BLaER1 treated with 17β-estradiol and CSF1 and Interleukin-3, amounts not matched to agents 10 nM and 100 nM (cell line): ENCODE data around the gene LRRC37A2.
"Not testable (repeated sequence)": the region's sequence is repeated elsewhere in the genome, so short reads cannot be mapped to it uniquely, and the experiment has no call there.

Experiments
- H3K27ac ChIP-seq, 11 experiments: shearing (Covaris generic); formaldehyde crosslinking; 2 replicates each; pipeline ENCODE4 v1.8.1; 2022
- H3K27me3 ChIP-seq, 11 experiments: shearing (Covaris generic); formaldehyde crosslinking; 2 replicates each; pipeline ENCODE4 v1.8.1; 2022
- H3K36me3 ChIP-seq, 11 experiments: shearing (Covaris generic); formaldehyde crosslinking; 2 replicates each; pipeline ENCODE4 v1.8.1; 2022
- H3K4me1 ChIP-seq, 10 experiments: shearing (Covaris generic); formaldehyde crosslinking; 2 replicates each; pipeline ENCODE4 v1.8.1; 2022
- H3K4me2 ChIP-seq, 11 experiments: shearing (Covaris generic); formaldehyde crosslinking; 2 replicates each; pipeline ENCODE4 v1.8.1; 2022
- H3K4me3 ChIP-seq, 10 experiments: shearing (Covaris generic); formaldehyde crosslinking; 2 replicates each; pipeline ENCODE4 v1.8.1; 2022
- H3K9ac ChIP-seq, 11 experiments: shearing (Covaris generic); formaldehyde crosslinking; 2 replicates each; pipeline ENCODE4 v1.8.1; 2022
- H3K9me3 ChIP-seq, 11 experiments: shearing (Covaris generic); formaldehyde crosslinking; replicated peaks in 1 of 11; 2 replicates each; pipeline ENCODE4 v1.8.1; 2022
- H4K20me1 ChIP-seq, 11 experiments: shearing (Covaris generic); formaldehyde crosslinking; 2 replicates each; pipeline ENCODE4 v1.8.1; 2022

LRRC37A2 gene

GRCh38 chr17:46512168-46512567 is at the start of gene LRRC37A2:
Gene LRRC37A2 (plus strand): TSS chr17:46512468. CDS start chr17:46512713, 245 bp downstream.
- H3K4me2 ChIP-seq, H4K20me1 ChIP-seq, H3K9ac ChIP-seq, H3K9me3 ChIP-seq, H3K4me1 ChIP-seq, H3K36me3 ChIP-seq, H3K4me3 ChIP-seq, H3K27me3 ChIP-seq, H3K27ac ChIP-seq: not testable (repeated sequence)

GRCh38 chr17:46467618-46468017 is 44.6 kb upstream of the LRRC37A2 start:
- H3K27me3 ChIP-seq, H3K9ac ChIP-seq, H3K27ac ChIP-seq, H3K4me2 ChIP-seq, H3K4me3 ChIP-seq, H4K20me1 ChIP-seq, H3K4me1 ChIP-seq, H3K36me3 ChIP-seq, H3K9me3 ChIP-seq: not testable (repeated sequence)

DNA sequence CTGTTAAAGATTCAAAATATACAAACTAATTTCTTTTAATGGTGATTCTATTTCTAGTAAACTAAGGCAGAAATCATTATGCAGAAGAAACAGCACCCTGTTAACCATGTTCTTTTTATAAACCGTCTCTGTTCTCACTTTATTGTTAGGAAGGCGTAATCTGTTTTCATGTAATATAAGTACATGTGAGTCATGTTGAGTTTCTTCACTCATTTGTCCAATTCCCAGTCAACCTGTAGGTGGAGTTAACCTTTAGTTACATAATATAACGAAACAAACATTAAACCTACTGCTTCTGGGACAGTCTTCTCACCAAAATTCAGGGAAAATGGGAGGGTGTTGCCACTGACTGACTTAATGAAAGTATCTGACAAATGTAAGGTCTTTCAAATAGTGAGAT is 37.8 kb upstream of the LRRC37A2 start:
- H3K36me3 ChIP-seq, H3K27me3 ChIP-seq, H3K9me3 ChIP-seq, H3K4me1 ChIP-seq, H3K27ac ChIP-seq, H3K4me3 ChIP-seq, H4K20me1 ChIP-seq, H3K9ac ChIP-seq, H3K4me2 ChIP-seq: not testable (repeated sequence)

DNA sequence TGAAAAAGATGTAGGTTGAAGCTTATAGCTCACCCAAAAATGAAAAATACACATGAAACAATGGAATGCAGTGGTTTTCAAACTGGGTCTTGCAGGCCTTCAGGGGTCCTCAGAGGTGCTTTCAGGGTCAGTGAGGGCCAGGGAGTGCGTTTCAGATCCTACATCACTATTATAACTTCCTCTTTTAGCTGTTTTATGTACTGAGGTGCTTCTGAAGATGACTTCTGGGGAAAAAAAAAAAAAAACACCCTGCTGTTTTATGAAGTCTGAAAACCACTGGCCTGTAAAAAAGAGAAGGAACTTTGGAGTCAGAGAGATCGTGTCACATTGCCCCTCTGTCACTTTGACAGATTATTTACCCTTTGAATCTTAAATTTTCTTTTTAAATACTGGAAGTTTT is 36.7 kb upstream of the LRRC37A2 start:
- not testable (repeated sequence) for H3K9ac ChIP-seq, H3K9me3 ChIP-seq, H3K4me2 ChIP-seq, H4K20me1 ChIP-seq, H3K36me3 ChIP-seq, H3K4me1 ChIP-seq, H3K4me3 ChIP-seq, H3K27me3 ChIP-seq, H3K27ac ChIP-seq

DNA sequence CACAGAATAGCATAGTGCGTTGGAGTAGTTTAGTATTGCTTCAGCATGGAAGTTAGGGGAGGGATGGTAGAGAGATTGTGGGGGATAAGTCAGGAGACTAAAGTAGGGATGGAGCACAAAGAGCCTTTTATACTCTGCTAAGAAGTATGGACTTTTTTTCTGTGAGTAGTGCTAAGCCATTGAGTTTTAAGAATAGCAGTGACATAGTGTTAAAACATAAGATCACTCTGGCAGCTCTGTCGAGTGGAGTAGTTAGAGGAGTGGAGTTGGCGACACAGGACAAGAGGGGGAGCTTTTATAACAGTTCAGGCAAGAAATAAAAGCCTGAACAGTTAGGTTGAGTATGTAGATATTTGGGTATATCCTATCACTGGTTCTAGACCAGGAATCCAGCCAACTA is 33.4 kb upstream of the LRRC37A2 start:
- H3K27ac ChIP-seq, H3K9ac ChIP-seq, H3K4me2 ChIP-seq, H3K27me3 ChIP-seq, H3K36me3 ChIP-seq, H3K4me1 ChIP-seq, H3K9me3 ChIP-seq, H3K4me3 ChIP-seq, H4K20me1 ChIP-seq: not testable (repeated sequence)

GRCh38 chr17:46481310-46481709 is 31.0 kb upstream of the LRRC37A2 start:
- not testable (repeated sequence) for H3K9me3 ChIP-seq, H3K4me2 ChIP-seq, H3K4me3 ChIP-seq, H3K9ac ChIP-seq, H4K20me1 ChIP-seq, H3K36me3 ChIP-seq, H3K27ac ChIP-seq, H3K4me1 ChIP-seq, H3K27me3 ChIP-seq

DNA sequence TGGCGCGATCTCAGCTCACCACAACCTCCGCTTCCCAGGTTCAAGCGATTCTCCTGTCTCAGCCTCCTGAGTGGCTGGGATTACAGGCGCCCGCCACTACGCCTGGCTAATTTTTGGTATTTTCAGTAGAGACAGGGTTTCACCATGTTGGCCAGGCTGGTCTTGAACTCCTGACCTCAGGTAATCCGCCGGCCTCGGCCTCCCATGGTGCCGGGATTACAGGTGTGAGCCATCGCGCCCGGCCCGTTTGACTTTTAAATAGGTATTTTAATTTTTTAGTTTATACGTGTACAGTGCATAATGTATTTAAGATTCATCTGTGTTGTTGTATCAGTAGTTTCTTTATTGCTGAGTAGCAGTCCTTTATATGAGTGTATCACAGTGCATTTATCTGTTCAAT is 20.2 kb upstream of the LRRC37A2 start:
- H3K27me3 ChIP-seq, H4K20me1 ChIP-seq, H3K4me2 ChIP-seq, H3K4me1 ChIP-seq, H3K9ac ChIP-seq, H3K9me3 ChIP-seq, H3K4me3 ChIP-seq, H3K27ac ChIP-seq, H3K36me3 ChIP-seq: not testable (repeated sequence)

DNA sequence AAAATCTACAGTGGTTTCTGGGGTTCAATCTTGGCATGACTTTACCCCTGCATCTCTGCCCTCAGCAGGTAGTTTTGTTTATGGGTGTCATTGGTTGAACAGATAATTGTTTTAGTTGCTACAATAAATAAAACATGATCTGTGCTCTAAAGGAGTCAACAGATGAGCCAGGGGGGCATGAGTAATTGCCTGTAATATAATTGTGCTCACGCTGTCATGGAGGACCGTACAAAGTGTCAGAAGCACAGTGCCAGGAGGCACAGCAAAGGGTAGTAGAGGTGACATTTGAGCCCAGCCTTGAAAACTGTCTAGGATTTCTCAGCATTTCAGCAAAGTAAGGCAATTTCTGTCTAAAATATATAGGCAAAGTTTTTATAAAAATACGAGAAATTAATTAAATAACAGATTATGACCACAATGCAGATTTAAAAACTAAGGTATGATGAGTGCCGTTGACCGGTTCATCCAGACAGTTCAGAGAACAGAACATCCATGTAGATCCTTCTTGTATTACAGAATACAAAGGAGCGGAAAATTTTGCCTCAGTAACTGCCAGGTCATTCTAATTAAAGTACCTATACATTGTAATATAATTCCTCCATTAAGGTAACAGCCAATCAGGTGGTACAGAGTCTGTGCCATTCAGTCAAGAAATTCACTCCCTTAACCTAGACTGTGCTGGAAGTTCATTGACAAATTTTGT is 12.7 kb upstream of the LRRC37A2 start:
- not testable (repeated sequence) for H3K4me3 ChIP-seq, H3K9ac ChIP-seq, H3K9me3 ChIP-seq, H3K36me3 ChIP-seq, H3K27ac ChIP-seq, H4K20me1 ChIP-seq, H3K4me2 ChIP-seq, H3K27me3 ChIP-seq, H3K4me1 ChIP-seq

DNA sequence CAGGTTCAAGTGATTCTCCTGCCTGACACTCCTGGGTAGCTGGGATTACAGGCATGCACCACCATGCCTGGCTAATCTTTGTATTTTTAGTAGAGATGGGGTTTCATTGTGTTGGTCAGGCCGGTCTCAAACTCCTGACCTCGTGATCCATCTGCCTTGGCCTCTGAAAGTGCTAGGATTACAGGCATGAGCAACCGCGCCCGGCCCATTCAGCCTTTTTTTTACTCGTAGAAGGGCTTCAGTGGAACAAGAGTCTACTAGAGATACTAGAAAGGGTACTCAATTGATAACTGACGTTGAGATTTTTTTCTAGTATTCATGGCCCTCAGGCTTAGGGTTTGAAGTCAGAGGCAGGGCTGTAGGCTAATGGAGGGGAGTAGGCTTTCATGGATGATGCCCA is 6.4 kb upstream of the LRRC37A2 start:
- H3K9ac ChIP-seq, H3K4me1 ChIP-seq, H3K4me2 ChIP-seq, H3K36me3 ChIP-seq, H3K4me3 ChIP-seq, H3K27me3 ChIP-seq, H4K20me1 ChIP-seq, H3K9me3 ChIP-seq, H3K27ac ChIP-seq: not testable (repeated sequence)

DNA sequence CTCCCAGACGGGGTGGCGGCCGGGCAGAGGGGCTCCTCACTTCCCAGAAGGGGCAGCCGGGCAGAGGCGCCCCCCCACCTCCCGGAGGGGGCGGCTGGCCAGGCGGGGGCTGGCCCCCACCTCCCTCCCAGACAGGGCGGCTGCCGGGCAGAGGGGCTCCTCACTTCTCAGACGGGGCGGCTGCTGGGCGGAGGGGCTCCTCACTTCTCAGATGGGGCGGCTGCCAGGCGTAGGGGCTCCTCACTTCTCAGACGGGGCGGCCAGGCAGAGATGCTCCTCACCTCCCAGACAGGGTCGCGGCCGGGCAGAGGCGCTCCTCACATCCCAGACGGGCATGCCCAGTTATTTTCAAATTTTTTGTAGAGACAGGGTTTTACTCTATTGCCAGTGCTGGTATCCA is 22.4 kb downstream of the LRRC37A2 start:
- not testable (repeated sequence) for H4K20me1 ChIP-seq, H3K27me3 ChIP-seq, H3K4me3 ChIP-seq, H3K9me3 ChIP-seq, H3K36me3 ChIP-seq, H3K4me1 ChIP-seq, H3K4me2 ChIP-seq, H3K27ac ChIP-seq, H3K9ac ChIP-seq

- H3K4me1 ChIP-seq, H3K9me3 ChIP-seq, H3K27me3 ChIP-seq, H4K20me1 ChIP-seq, H3K4me2 ChIP-seq, H3K36me3 ChIP-seq, H3K27ac ChIP-seq, H3K9ac ChIP-seq, H3K4me3 ChIP-seq: not testable (repeated sequence)
These were observed 36.3 kb downstream of the LRRC37A2 start for GRCh38 chr17:46548607-46549006.

DNA sequence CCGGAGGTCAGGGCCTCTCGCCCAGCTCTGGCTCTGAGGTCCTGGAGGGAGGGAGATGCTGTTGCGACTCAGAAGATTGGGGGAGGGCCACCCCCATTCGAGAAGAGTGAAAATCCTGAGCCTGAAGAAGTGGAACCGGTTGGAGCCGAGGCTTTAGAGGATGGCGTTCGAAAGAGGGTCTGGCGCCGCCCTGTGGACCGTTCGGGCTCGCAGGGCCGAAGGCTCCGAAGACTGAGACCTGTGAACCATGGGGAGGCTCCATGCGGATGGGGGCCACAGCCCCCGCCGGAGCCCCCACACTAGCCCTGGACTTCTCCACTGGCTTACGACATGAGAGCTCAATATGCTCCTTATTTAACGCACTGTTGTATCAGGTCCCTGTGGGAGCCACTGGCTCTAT is 46.9 kb downstream of the LRRC37A2 start:
- not testable (repeated sequence) for H3K36me3 ChIP-seq, H3K4me1 ChIP-seq, H3K9ac ChIP-seq, H3K4me3 ChIP-seq, H3K27me3 ChIP-seq, H3K4me2 ChIP-seq, H3K9me3 ChIP-seq, H3K27ac ChIP-seq, H4K20me1 ChIP-seq

GRCh38 chr17:46560048-46560447 is 47.8 kb downstream of the LRRC37A2 start:
- not testable (repeated sequence) for H3K27ac ChIP-seq, H3K36me3 ChIP-seq, H3K4me2 ChIP-seq, H3K4me3 ChIP-seq, H4K20me1 ChIP-seq, H3K9ac ChIP-seq, H3K4me1 ChIP-seq, H3K9me3 ChIP-seq, H3K27me3 ChIP-seq

DNA sequence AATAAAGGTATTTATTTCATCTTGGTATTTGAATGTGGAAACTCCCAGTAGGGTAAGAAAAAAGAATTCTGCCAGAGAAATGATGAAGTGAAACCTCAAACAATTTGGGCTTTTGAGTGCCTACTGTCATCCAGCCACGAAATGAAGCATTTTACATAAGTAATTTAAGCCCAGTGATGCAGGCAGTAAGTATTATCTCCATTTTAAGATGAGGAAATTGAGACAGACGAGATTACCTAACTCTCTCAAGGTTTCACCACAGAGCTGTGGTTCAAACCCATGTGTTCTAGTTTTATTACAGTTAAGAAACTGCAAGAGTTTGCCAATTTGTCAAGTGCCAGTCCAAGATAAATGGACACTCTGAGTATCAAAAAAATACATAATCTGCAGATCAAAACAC is 54.0 kb downstream of the LRRC37A2 start:
- H3K9ac ChIP-seq, H3K4me2 ChIP-seq, H3K36me3 ChIP-seq, H3K27me3 ChIP-seq, H3K4me3 ChIP-seq, H3K4me1 ChIP-seq, H3K9me3 ChIP-seq, H4K20me1 ChIP-seq, H3K27ac ChIP-seq: not testable (repeated sequence)

DNA sequence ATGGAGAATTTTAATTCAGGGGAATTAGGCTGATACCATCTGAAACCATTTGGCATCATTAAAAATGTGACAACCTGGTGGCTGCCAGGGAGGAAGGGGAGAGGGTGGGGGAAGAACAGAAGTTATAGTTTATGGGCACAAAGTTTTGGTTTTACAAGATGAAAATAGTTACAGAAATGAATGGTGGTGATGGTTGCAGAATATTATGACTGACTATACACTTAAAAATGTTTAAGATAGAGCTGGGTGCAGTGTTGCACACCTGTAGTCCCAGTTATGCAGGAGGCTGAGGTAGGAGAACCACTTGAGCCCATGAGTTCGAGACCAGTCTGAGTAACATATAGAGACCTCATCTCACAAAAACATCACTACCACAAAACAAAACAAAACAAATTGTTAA is 54.7 kb downstream of the LRRC37A2 start:
- not testable (repeated sequence) for H3K4me2 ChIP-seq

More for the DNA sequence above, 54.7 kb downstream of the LRRC37A2 start:
- H3K4me3 ChIP-seq, H3K27me3 ChIP-seq, H3K4me1 ChIP-seq, H3K27ac ChIP-seq, H3K9me3 ChIP-seq, H4K20me1 ChIP-seq, H3K36me3 ChIP-seq, H3K9ac ChIP-seq: not testable (repeated sequence)
